Activated T-helper 1 cell treated with anti-CD3 and anti-CD28 coated beads, Interleukin-12 subunit alpha, Interleukin-12 subunit beta, Interleukin-2, Interleukin-4 antibody, amounts not matched to agents 30 ng/mL and 10 ng/mL and 1 ng/mL, durations not matched to agents 14 hours and 24 hours and 36 hours (primary cell): Measurements from ENCODE around the gene SLC25A22. TPM values are rescaled to one million over a fixed set of nuclear protein-coding genes. Genes with fewer than 3 reads are reported as not detected.

Source experiments
- DNase-seq: peaks from one replicate; pipeline ENCODE4 v3.0.0; 2021; ENCODE audit warnings: low spot score
- H3K27ac Mint-ChIP-seq: one replicate; pipeline ENCODE4 v1.8.0; 2021; ENCODE audit warnings: mild to moderate bottlenecking, mixed read lengths
- H3K27me3 Mint-ChIP-seq: one replicate; pipeline ENCODE4 v1.8.0; 2022; ENCODE audit warnings: mild to moderate bottlenecking, moderate library complexity, mixed read lengths; ENCODE audit not compliant: insufficient read depth
- H3K36me3 Mint-ChIP-seq: one replicate; pipeline ENCODE4 v1.8.0; 2021; ENCODE audit warnings: low read depth, mixed read lengths
- H3K4me1 Mint-ChIP-seq: one replicate; pipeline ENCODE4 v1.8.0; 2021; ENCODE audit warnings: low read depth, mixed read lengths
- H3K4me3 Mint-ChIP-seq: one replicate; pipeline ENCODE4 v1.8.0; 2021; ENCODE audit warnings: mild to moderate bottlenecking, moderate library complexity, mixed read lengths
- H3K9me3 Mint-ChIP-seq: one replicate; pipeline ENCODE4 v1.8.0; 2021; ENCODE audit warnings: mixed read lengths
- intact Hi-C: fragments of 100-400 bp; cut with micrococcal nuclease; formaldehyde crosslinking; loops from one replicate; pipeline ENCODE4 v1.15.1; 2024
- total RNA-seq: library from RNA; stranded (reverse); gene quantifications from 2 replicates; pipeline ENCODE4 v1.2.3, GENCODE V29; 2022

Gene SLC25A22
- total RNA-seq, 1 donor from 2014 or later: 87.6 TPM

DNA sequence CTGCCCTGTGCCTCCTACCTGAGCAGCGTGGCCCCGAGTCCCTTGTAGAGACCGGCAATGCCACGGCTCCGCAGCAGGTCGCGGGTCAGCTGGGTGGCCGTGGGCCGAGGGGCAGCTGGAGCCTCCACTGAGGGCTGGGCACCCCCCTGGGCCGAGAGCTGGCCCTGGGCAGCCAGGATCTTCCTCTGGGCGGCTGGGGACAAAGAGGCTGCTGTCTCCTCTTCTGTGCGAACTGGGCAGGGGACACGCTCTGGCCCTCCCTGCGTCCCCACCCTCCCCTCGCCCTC lies 5.6 kb downstream of the SLC25A22 start:
- Mint-ChIP-seq H3K27ac (no peak overlapping the region), H3K4me1 (peaks cover 4% of the 10 kb centered on the region), H3K36me3 (peaks cover 6% of the 10 kb centered on the region), H3K27me3 (no peaks in the 10 kb centered on the region), H3K4me3 (no peak overlapping the region), H3K9me3 (no peaks in the 10 kb centered on the region)
- no peak for DNase-seq
- intact Hi-C loops: no loop called here

- Mint-ChIP-seq H3K4me1 (peaks cover 4% of the 10 kb centered on the region), H3K36me3 (peaks cover 6% of the 10 kb centered on the region), H3K4me3 (no peak overlapping the region), H3K27ac (no peak overlapping the region), H3K9me3 (no peaks in the 10 kb centered on the region), H3K27me3 (no peaks in the 10 kb centered on the region)
- DNase-seq: no peak
- intact Hi-C loops: no loop called here
Measured at GRCh38 chr11:791658-792534, 6.2 kb downstream of the SLC25A22 start.

GRCh38 chr11:790721-791564 lies 7.1 kb downstream of the SLC25A22 start:
- no peak overlapping the region for H3K4me3 Mint-ChIP-seq
- no peaks in the 10 kb centered on the region for H3K9me3 Mint-ChIP-seq
- no peaks in the 10 kb centered on the region for H3K27me3 Mint-ChIP-seq
- H3K27ac Mint-ChIP-seq: no peak overlapping the region
- intact Hi-C loops: no loop called here
- peaks cover 4% of the 10 kb centered on the region for H3K36me3 Mint-ChIP-seq
- no peak for DNase-seq
- H3K4me1 Mint-ChIP-seq: no peaks in the 10 kb centered on the region

- Mint-ChIP-seq H3K4me3 (peak within 1 kb of the TSS; percentile 39), H3K27ac (no peak within 1 kb of the TSS), H3K4me1 (no peaks in the 10 kb centered on the region), H3K36me3 (peaks cover 4% of the 10 kb centered on the region), H3K9me3 (no peaks in the 10 kb centered on the region), H3K27me3 (no peaks in the 10 kb centered on the region)
- intact Hi-C loops: no loop called here
- peak; percentile 52 for DNase-seq
Measured at GRCh38 chr11:789943-790342, 8.1 kb downstream of the SLC25A22 start, which contains the start of gene CEND1. Gene CEND1 (minus strand): TSS chr11:790090. CDS start chr11:788576, 1,514 bp downstream.

- H3K4me3 Mint-ChIP-seq: peak overlapping the region; percentile 39
- H3K27me3 Mint-ChIP-seq: no peaks in the 10 kb centered on the region
- H3K36me3 Mint-ChIP-seq: peaks cover 4% of the 10 kb centered on the region
- intact Hi-C loops: no loop called here
- H3K27ac Mint-ChIP-seq: no peak overlapping the region
- H3K9me3 Mint-ChIP-seq: no peaks in the 10 kb centered on the region
- no peaks in the 10 kb centered on the region for H3K4me1 Mint-ChIP-seq
- DNase-seq: no peak
Measured at GRCh38 chr11:788953-789940, 8.8 kb downstream of the SLC25A22 start.

DNA sequence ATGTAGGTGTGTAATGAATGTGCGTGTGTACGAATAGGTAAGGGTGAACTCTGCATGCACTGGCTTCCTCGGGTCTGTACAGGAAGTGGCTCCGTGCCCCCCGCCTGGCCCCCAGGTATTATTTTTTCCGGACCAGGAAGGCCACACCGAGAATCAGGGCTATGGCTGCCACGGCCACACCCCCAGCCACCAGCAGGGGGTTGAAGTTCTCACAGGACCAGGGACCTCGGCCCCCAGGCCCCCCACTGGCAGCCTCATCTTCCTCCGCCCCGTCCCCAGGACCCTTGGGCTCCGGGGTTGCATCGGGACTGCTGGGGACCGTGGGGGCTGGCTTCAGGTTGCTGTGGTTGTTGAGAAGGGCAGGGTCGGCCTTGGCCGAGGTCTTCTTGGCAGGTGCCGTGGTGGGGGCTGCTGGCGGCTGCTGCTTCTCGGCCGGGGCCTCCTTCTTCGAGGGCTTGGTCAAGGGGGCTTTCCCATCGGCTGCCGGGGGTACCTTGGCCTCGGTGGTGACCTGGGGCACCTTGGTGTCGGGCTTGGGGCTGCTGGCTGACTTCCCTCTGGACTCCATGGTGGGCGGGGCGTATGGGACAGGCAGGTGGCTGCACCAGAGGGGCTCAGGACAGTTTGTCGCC lies 10.0 kb downstream of the SLC25A22 start:
- Mint-ChIP-seq H3K36me3 (peaks cover 6% of the 10 kb centered on the region), H3K27ac (no peak overlapping the region)

DNA sequence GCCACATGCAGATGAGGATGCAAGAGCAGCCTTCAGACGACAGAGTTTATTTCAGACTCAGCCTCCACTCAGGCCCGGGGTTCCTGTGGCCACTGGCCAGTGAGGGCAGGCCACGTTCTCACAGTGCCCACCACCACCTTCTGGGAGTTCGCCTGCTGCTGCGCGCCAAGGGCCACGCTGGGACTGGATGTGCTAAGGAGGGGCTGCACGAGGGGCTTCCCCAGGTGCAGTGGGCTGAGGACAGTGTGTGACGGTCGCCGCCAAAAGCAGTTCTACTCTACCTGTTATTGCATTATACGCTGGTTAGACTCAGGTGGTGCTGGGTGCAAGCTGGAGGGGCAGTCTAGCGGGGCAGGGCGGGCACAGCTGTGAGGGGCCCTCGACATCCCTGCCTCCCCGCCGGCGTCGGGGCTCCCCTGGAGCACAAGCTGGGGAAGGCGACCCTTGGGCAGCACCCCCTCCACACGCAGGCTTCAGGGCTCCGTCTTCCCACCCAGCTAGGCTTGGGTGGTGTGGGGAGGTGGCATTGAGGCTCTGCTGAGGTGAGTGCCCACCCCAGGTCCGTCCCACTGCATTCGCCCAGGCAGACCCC lies 10.9 kb downstream of the SLC25A22 start:
- H3K4me1 Mint-ChIP-seq: no peaks in the 10 kb centered on the region
- H3K36me3 Mint-ChIP-seq: peaks cover 6% of the 10 kb centered on the region
- no peak overlapping the region for H3K4me3 Mint-ChIP-seq
- intact Hi-C loops: no loop called here
- no peaks in the 10 kb centered on the region for H3K27me3 Mint-ChIP-seq
- H3K27ac Mint-ChIP-seq: no peak overlapping the region
- no peaks in the 10 kb centered on the region for H3K9me3 Mint-ChIP-seq
- no peak for DNase-seq

More for the DNA sequence above, 10.0 kb downstream of the SLC25A22 start:
- Mint-ChIP-seq H3K27me3 (no peaks in the 10 kb centered on the region), H3K4me1 (no peaks in the 10 kb centered on the region), H3K9me3 (no peaks in the 10 kb centered on the region), H3K4me3 (no peak overlapping the region)
- DNase-seq: no peak
- intact Hi-C loops: no loop called here

DNA sequence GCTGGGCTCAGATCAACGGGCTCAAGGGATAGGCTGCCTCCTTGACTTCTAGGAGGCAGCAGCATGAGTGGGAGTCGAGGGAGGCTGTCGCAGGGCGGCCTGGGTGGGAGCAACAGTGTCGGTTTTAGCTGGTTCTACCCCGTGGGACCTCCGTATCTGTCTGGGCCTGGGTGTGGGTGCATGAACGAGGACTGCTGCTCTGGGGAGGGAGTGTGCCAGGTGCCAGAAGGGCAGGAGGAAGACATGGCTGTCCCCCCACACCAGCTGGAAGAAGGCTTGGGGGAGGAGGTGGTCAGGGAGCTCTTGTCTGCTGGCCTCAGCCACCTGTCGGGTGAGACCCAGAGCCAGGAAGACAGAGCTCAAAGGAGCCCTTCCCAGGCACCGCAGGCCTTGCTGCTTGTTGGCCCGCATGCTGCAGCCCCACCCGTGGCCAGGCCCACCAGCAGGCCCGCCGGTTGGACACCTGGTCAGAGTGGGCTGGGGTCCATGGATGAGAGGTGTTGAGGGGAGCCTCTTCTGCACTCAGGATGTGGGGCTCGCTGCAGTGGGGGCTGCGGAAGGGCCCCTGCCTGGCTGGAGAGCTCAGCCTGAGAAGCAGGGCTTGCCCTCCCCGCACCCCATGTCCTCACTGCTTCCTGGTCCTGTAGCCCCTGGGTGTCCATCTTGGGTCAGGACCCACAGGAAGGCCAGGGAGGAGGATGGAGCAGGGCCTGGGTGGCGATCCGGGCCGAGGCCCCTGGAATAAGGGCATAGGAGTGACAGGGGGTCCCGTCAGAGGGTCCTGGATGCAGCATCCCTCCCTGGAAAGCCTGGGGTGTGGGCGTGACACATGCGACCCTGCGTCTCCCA lies 11.6 kb downstream of the SLC25A22 start:
- Mint-ChIP-seq H3K27ac (no peak overlapping the region), H3K4me1 (no peaks in the 10 kb centered on the region), H3K36me3 (peaks cover 6% of the 10 kb centered on the region), H3K9me3 (no peaks in the 10 kb centered on the region), H3K27me3 (no peaks in the 10 kb centered on the region), H3K4me3 (no peak overlapping the region)
- DNase-seq: no peak
- intact Hi-C loops: no loop called here

GRCh38 chr11:783581-784015 lies 14.5 kb downstream of the SLC25A22 start:
- Mint-ChIP-seq H3K4me3 (no peak overlapping the region), H3K36me3 (peaks cover 6% of the 10 kb centered on the region), H3K9me3 (no peaks in the 10 kb centered on the region), H3K27ac (no peak overlapping the region), H3K27me3 (no peaks in the 10 kb centered on the region), H3K4me1 (peaks cover 6% of the 10 kb centered on the region)
- DNase-seq: no peak
- intact Hi-C loops: no loop called here

- Mint-ChIP-seq H3K9me3 (no peaks in the 10 kb centered on the region), H3K36me3 (peaks cover 6% of the 10 kb centered on the region), H3K27me3 (no peaks in the 10 kb centered on the region), H3K4me3 (no peak overlapping the region), H3K4me1 (peaks cover 6% of the 10 kb centered on the region), H3K27ac (no peak overlapping the region)
- intact Hi-C loops: no loop called here
- no peak for DNase-seq
Measured at GRCh38 chr11:782264-783174, 15.6 kb downstream of the SLC25A22 start.
